Esophagus squamous epithelium (tissue), 5 donors: Measurements from ENCODE around the gene GNAI1. TPM values are rescaled to one million over a fixed set of nuclear protein-coding genes. Genes with fewer than 3 reads are reported as not detected.

Source experiments
- DNase-seq: peaks from one replicate; lab custom pipeline; 2025; lab: John Stamatoyannopoulos, UW
- H3K27ac ChIP-seq, 4 donors: fragments of 200-600 bp; sonication (generic); one replicate each; pipeline ENCODE4 v1.5.1; 2016 to 2019; ENCODE audit warnings: mild to moderate bottlenecking in 1 of 4
- H3K27me3 ChIP-seq, 4 donors: fragments of 200-600 bp; sonication (generic); 1 replicate in 3 of 4; 2 replicates in 1 of 4; pipeline versions ENCODE4 v1.5.1 to v1.6.0; 2017 to 2021; ENCODE audit warnings: antibody characterized with exemption in 1 of 4
- H3K36me3 ChIP-seq, 3 donors: fragments of 200-600 bp; sonication (generic); one replicate each; pipeline ENCODE4 v1.5.1; 2016 to 2019
- H3K4me1 ChIP-seq, 3 donors: fragments of 200-600 bp; sonication (generic); one replicate each; pipeline ENCODE4 v1.5.1; 2017 to 2019
- H3K4me3 ChIP-seq, 4 donors: fragments of 200-600 bp; sonication (generic); 1 replicate in 3 of 4; 2 replicates in 1 of 4; pipeline ENCODE4 v1.5.1; 2016 to 2019; ENCODE audit warnings: mild to moderate bottlenecking in 2 of 4, moderate library complexity in 1 of 4
- H3K9me3 ChIP-seq, 3 donors: fragments of 200-600 bp; sonication (generic); one replicate each; pipeline ENCODE4 v1.5.1; 2016 to 2019
- CTCF ChIP-seq, 6 experiments: fragments of 450-650 bp in 4 of 6; fragments of 200-600 bp in 2 of 6; sonication (generic) in 2 of 6; IDR thresholded peaks; one replicate each; pipeline ENCODE4 v1.5.1; 2016 to 2019; ENCODE audit warnings: antibody characterized with exemption in 6 of 6, mild to moderate bottlenecking in 4 of 6, moderate library complexity in 4 of 6
- POLR2A ChIP-seq, 4 donors: fragments of 450-650 bp; IDR thresholded peaks; one replicate each; pipeline ENCODE4 v1.6.1; 2017; ENCODE audit warnings: antibody characterized with exemption in 4 of 4, mild to moderate bottlenecking in 4 of 4, moderate library complexity in 3 of 4
- WGBS, 2 donors: methylation state at CpG; one replicate each; pipeline ENCODE4 v1.1.5; 2018; 5-methylcytosine and 5-hydroxymethylcytosine counted together
- intact Hi-C: fragments of 100-400 bp; cut with DNase I; formaldehyde crosslinking; loops from one replicate; pipeline ENCODE4 v1.15.0; 2022
- total RNA-seq, 4 donors: library from RNA; depleted of rRNA; stranded (reverse); fragments of >200 nt; gene quantifications; one replicate each; pipeline ENCODE4 v1.1.0, GENCODE V29; 2016
- donor health status: DM: yes; HTN: yes; CAD: no.

GNAI1 gene
- total RNA-seq, 4 donors from 2014 or later = 27.3 to 46.3 (median 38.8) TPM

DNA sequence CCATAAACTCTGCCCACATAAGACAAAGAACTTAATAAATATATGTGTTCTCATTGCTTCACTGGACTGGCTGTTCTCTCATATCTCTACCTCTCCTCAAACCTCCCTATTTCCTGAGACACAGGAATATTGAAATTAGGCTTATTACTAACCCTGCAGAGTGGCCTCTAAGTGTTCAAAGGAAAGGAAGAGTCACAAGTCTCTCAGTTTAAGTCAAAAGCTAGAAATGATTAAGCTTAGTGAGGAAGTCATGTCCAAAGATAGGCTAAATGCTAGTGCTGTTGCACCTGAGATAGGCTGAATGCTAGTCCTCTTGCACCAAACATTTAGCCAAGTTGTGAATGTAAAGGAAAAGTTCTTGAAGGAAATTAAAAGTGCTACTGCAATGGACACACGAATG lies 41.1 kb downstream of the GNAI1 start:
- no peak overlapping the region for H3K4me3 ChIP-seq
- no peaks in the 10 kb centered on the region for H3K27me3 ChIP-seq
- H3K36me3 ChIP-seq = no peaks in the 10 kb centered on the region
- WGBS, 2 donors = 64 to 88% methylated on average over 1 of the region's 1 CpG
- no peak for TF ChIP-seq CTCF (IDR thresholded peaks at IDR 0.05)
- no peak for TF ChIP-seq POLR2A (IDR thresholded peaks at IDR 0.05)
- H3K27ac ChIP-seq = no peak overlapping the region
- intact Hi-C loops = no loop called here
- peaks cover 0 to 11% (median 0%) of the 10 kb centered on the region in 3 donors for H3K4me1 ChIP-seq
- no peaks in the 10 kb centered on the region for H3K9me3 ChIP-seq
- DNase-seq = no peak

GRCh38 chr7:80181411-80181810 lies 46.8 kb downstream of the GNAI1 start:
- TF ChIP-seq CTCF (IDR thresholded peaks at IDR 0.05) (no peak), POLR2A (IDR thresholded peaks at IDR 0.05) (no peak)
- Histone ChIP-seq H3K4me1 (peaks cover 0 to 23% (median 0%) of the 10 kb centered on the region in 3 donors), H3K27me3 (no peaks in the 10 kb centered on the region), H3K9me3 (no peaks in the 10 kb centered on the region), H3K4me3 (no peak overlapping the region), H3K36me3 (no peaks in the 10 kb centered on the region), H3K27ac (no peak overlapping the region)
- intact Hi-C loops = no loop called here
- no peak for DNase-seq
- WGBS, 2 donors = 75 to 86% methylated on average over 4 of the region's 4 CpGs

GRCh38 chr7:80182630-80183276 lies 48.1 kb downstream of the GNAI1 start:
- TF ChIP-seq POLR2A (IDR thresholded peaks at IDR 0.05) (no peak), CTCF (IDR thresholded peaks at IDR 0.05) (no peak)
- Histone ChIP-seq H3K27me3 (no peaks in the 10 kb centered on the region), H3K4me3 (no peak overlapping the region), H3K27ac (no peak overlapping the region), H3K9me3 (no peaks in the 10 kb centered on the region), H3K36me3 (no peaks in the 10 kb centered on the region), H3K4me1 (peaks cover 0 to 35% (median 0%) of the 10 kb centered on the region in 3 donors)
- intact Hi-C loops = no loop called here
- no peak for DNase-seq
- 36 to 41% methylated on average over 3 of the region's 3 CpGs for WGBS, 2 donors

- H3K4me1 ChIP-seq = peaks cover 0 to 40% (median 0%) of the 10 kb centered on the region in 3 donors
- intact Hi-C loops = no loop called here
- no peaks in the 10 kb centered on the region for H3K36me3 ChIP-seq
- H3K27ac ChIP-seq = no peak overlapping the region
- H3K4me3 ChIP-seq = no peak overlapping the region
- no peaks in the 10 kb centered on the region for H3K27me3 ChIP-seq
- DNase-seq = no peak
- no peaks in the 10 kb centered on the region for H3K9me3 ChIP-seq
- TF ChIP-seq POLR2A (IDR thresholded peaks at IDR 0.05) (no peak), CTCF (IDR thresholded peaks at IDR 0.05) (no peak)
These were observed 48.7 kb downstream of the GNAI1 start for GRCh38 chr7:80183351-80183750.

GRCh38 chr7:80183900-80184685 lies 49.5 kb downstream of the GNAI1 start:
- Histone ChIP-seq H3K4me3 (no peak overlapping the region), H3K27ac (no peak overlapping the region), H3K9me3 (no peaks in the 10 kb centered on the region), H3K4me1 (peaks cover 0 to 42% (median 0%) of the 10 kb centered on the region in 3 donors), H3K36me3 (no peaks in the 10 kb centered on the region), H3K27me3 (no peaks in the 10 kb centered on the region)
- TF ChIP-seq CTCF (IDR thresholded peaks at IDR 0.05) (no peak), POLR2A (IDR thresholded peaks at IDR 0.05) (no peak)
- DNase-seq = no peak
- WGBS, 2 donors = 73 to 83% methylated on average over 12 to 15 of the region's 15 CpGs
- intact Hi-C loops = no loop called here
